Fibroblast of the conjunctiva (primary cell): ENCODE data around the gene JAZF1.
A peak's percentile ranks its signal among the peaks of the same experiment; 100 is the strongest.
"Not testable (repeated sequence)": the region's sequence is repeated elsewhere in the genome, so short reads cannot be mapped to it uniquely, and the experiment has no call there.

Source experiments
- DNase-seq: peaks from one replicate; pipeline ENCODE4 v3.0.0-alpha.2; 2010; ENCODE audit warnings: low read depth

The JAZF1 gene

GRCh38 chr7:27941522-27941921 lies 239.1 kb downstream of the JAZF1 start:
- no peak for DNase-seq

GRCh38 chr7:27940341-27940740 lies 240.3 kb downstream of the JAZF1 start:
- no peak for DNase-seq

DNA sequence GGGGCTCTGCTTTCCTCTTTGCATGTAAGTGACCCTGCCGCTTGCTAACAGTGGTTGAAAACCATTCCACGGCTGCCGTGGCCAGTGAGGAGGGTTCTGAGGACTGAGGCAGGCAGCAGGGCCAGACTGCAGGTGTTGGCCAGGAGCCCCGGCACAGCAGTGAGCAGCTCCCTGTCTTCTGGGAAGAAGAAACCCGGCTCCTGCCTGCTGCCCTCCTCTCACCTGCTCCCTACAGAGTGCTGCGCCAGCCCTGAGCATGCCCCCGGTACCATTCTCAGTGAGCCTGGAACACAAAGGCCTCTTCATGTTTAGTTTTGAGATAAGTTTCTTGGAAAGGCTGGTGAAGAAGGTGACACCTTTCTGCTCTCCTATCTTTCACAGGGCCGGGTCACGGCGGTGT lies 240.7 kb downstream of the JAZF1 start:
- DNase-seq, result no peak

DNA sequence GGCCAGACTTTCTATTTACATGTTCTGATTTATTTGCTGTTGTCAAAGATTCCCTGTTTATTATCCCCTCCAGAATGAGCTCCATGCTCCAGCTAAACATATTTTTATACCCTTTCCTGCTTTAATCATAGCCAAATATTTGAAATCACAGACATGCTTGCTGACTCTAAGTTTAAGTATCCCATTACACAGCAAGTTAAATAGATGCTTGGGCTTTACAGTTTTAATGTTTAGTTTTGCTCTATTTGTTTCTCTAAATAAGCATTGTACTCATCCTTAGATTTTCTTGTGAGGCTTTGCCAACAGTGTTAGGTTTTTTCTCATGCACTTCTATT lies 243.9 kb downstream of the JAZF1 start:
- DNase-seq, result no peak

DNA sequence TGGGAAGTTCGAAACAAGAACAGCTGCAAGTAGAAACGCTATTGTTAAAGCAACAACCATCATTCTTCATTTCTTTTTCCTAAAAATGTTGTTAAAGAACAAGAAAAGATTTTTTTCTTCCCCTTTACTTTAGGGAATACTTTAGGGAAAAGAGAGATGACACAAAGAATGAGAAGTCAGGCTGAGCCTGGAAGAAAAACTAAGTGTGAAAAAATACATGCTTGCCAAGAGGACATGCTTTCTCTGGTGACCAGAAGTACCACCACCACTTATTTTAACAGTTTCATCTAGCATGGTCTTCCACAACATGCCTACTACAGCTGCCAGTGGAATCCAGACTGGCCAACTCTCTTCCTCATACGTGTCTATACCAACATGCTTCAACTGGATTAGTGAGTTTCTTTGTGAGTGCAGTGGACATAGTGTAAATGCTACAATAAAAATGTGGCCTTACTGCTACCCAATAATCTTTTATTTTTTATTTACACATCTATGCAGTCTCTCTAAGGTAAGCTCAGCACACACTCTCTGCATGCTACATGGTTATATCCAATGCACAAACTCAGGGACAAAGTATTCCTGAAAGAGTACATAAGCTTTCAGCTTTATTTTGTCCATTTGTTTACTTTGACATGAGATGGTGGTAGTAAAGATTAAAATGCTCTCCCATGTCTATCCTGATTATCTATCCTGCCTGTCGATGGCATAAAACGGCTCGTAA lies 244.4 kb downstream of the JAZF1 start:
- DNase-seq, result no peak

GRCh38 chr7:27933671-27934565 lies 246.7 kb downstream of the JAZF1 start:
- peak; percentile 41 for DNase-seq

DNA sequence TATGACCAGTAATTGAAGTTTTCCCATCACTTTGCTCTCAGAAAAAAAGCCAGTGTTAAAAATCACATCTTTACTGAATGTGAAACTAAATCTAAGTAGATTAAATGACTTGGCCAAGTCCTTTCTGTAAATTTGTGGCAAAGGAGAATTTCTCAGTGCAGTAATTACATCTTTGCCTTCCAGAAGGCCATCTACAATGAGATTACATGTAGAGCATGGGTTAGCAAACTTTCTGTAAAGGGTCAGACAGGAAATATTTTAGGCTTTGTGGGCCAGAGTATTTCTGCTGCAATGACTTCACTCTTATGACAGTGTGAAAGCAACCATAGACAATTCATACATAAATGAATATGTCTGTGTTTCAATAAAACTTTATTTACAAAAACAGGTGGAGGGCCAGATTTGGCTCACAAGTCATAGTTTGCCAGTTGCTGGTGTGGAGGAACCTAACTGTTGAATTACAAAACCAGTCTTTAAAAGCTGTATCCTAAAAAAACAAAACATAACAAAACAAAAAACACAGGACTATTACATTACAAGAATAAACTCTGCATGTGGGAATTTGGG lies 249.6 kb downstream of the JAZF1 start:
- DNase-seq, result no peak

- DNase-seq, result no peak
These were observed 251.5 kb downstream of the JAZF1 start for GRCh38 chr7:27929127-27929526.

- no peak for DNase-seq
These were observed 252.6 kb downstream of the JAZF1 start for GRCh38 chr7:27928001-27928400.

DNA sequence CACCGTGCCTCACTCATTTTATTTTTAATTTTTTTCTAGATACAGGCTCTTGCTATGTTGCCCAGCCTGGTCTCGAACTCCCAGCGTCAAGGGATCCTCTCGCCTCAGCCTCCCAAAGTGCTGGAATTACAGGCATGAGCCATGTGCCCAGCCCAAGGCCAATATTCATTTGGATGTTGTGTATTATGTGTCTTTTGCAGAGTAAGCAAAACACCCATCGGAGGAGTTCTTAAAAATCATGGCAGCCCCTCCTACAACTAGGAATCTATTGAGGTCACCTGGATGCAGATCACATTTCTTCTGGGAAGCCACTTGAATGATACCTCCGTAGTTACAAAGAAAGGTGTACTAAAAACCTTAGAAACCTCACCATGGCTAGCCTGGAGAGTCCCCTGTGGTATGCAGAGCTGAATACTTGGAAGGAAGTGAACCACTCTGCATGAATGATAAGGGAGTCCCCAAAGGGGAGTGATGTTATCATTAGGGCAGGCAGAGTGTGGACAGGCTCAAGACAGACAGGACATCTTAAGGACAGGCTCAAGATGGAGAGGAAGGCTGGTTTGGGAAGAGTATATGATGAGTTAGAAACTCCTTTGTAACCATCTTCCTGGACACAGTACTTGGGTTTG lies 254.9 kb downstream of the JAZF1 start:
- no peak for DNase-seq

DNA sequence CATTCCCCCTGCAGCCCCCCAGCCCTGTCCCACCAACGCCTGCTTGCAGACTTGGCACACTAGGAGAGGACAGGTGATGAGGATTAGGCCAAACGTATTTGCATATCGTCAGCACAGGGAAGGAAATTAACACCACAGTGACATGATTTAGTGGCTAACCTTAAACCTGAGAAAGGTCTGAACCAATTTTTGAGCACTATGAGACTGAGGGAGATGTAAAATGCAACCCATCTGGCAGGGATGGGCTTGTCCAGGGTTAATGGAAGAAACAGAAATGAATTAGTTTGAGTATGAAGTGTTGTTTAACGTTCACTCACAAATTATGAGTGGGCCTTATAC lies 257.0 kb downstream of the JAZF1 start:
- DNase-seq, result no peak

DNA sequence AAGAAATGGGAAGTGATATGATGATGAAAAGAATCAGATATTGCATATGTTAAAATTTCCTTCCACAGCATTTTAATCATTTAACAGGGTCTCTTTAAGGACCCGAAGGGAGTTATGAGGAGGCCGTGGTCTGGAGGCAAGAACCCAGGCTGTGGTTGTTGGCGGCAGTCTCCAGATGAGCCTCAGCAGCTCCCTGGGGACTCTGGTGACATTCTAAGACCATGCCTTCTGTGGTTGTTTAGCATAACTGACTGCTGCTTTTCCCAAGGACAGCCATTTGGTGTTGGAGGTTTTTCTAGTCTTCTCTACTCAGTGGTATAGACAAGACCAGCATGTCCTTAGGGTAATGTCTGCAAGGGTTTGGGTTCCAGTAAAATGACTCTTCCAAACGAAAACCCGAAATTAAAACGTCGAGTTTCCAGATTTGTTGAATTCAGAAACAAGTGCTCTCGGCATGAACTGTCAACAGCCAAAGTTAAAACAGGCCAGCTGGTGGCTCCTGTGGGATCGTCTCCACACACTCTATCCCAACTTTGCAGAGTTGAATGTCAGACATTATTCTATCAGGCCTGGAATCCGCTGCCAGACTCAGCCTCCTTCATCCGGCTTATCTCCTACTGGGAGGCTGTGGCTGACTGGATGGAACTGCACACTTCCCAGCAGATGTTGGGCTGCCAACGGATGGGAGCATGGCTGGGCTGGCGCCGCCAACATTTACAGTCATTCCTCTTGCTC lies 257.5 kb downstream of the JAZF1 start:
- DNase-seq, result no peak

DNA sequence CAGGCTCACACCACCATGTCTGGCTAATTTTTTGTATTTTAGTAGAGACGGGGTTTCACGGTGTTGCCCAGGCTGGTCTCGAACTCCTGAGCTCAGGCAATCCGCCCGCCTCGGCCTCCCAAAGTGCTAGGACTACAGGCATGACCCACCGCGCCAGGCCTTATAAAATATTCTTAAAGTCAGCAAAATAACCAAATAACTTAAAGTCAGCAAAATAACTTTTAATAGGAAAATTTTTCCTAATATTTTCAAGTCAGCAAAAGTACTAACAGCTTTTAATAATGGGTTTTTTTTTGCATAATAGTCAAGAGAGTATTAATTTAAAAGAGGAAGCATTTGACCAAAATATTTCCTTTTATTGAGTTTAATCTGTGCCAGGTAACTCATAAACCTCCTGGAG lies 258.2 kb downstream of the JAZF1 start:
- DNase-seq, result not testable (repeated sequence)

DNA sequence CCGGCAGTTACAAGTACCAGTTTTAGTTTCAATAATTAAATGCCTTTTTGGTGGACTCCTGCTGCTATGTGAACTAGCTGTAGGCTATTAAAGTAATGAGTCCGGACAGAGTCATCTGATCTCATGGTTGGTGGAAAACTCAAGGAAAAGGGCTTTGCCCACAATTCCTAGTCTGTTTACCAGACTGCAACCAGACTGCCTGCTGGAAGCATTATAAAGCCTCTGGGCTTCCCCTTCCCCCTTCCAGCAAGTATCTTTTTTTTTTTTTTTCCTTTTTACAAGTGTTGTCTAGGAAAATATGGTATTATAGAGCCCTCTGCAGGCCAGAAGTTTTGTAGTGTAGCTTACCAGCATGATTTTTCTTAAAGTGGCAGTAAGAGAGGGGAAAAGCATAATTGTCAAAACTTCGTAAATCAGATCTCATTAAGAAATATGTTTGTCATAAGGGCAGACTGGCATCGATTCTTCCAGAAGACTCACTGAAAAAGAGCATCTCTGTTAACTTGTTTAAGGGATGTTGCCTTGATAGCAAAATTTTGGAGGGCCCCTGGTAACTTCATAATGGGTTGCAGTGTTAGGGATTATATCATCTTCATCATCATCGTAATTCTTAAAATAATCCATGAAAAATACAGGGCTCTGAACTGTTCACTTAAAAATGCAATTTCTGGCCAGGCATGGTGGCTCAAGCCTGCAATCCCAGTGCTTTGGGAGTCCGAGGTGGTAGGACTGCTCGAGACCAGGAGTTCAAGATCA lies 259.3 kb downstream of the JAZF1 start:
- DNase-seq, result peak; percentile 67

DNA sequence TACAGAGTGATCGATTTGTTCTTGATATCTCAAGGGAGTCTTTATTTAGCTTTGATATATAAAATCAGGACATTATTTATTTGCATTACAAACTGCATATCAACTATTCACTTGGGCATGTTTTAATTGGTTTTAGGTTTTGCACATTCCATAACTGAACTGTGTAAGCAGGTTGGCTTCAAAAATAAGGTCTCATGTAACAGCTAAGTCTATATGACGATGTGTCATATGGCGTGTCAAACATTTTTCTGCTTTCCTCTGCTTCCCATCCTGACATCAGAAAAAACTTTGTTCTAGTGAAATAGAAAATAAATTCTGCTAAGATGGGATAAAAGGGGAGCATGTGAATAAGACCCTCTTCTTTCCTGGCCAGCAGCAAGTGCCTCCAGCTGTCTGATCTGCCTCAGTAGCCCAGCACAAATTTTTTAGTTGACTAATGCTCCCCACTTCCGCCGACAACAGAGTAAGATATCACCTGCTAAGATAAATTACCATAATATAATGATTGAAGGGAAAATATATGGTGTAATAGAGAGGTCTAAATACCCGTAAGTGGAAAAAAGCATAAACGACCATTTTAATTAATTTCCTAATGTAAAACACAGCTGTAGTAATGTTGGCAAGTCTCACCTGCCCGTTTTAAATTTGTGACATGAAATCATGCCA lies 260.2 kb downstream of the JAZF1 start:
- no peak for DNase-seq

DNA sequence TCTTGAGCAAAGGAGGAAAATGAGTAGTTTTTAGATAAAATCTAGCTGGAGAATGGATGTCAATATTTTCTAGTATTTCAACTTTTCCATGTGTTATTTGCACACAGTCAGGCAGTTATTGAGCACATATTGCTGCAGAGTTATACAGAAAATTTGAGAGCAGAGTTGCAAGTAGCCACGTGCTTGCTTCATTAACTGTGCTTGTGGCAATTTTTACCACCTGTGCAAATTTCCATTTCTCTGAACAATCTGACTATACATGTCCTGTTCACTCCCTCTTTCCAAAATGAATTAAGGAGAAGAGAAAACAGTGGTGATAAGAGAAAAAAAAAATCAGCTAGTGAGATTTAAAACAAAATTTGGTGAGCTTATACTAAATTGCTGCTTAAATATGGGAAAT lies 262.1 kb downstream of the JAZF1 start:
- no peak for DNase-seq

DNA sequence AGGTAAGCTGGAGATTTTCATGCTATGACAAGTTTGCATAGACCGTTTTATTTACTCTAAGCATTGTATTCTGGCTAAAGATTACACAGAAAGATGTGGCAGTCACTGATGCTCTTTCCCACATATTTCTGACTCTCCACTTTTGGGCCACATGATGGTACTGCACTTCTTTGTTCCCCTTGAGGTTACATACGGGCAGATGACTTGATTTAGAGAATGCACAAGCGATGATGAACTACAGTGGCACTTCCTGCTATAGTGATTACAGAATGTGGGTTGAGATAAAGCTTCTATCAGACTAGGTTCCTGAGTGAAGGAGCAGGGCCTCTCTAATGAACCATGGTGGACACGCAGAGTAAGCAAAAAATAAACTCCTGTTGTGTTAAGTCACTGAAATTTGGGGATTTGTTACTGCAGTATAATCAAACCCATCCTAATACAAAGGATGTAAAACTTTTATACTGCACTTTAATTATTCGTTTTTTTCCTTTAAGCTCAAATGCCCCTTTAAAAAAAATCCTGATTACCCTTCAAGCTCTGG lies 262.8 kb downstream of the JAZF1 start:
- no peak for DNase-seq

- no peak for DNase-seq
These were observed 263.5 kb downstream of the JAZF1 start for GRCh38 chr7:27917119-27917518.

GRCh38 chr7:27916372-27916771 lies 264.2 kb downstream of the JAZF1 start:
- no peak for DNase-seq

GRCh38 chr7:27914409-27914808 lies 266.2 kb downstream of the JAZF1 start:
- no peak for DNase-seq

GRCh38 chr7:27912751-27913150 lies 267.8 kb downstream of the JAZF1 start:
- DNase-seq, result no peak
